Measurements from ENCODE around the gene GRIA3. TPM values are rescaled to one million over a fixed set of nuclear protein-coding genes. Genes with fewer than 3 reads are reported as not detected.

Gene GRIA3
- total and polyA plus RNA-seq, 5 donors from 2014 or later: not detected

DNA sequence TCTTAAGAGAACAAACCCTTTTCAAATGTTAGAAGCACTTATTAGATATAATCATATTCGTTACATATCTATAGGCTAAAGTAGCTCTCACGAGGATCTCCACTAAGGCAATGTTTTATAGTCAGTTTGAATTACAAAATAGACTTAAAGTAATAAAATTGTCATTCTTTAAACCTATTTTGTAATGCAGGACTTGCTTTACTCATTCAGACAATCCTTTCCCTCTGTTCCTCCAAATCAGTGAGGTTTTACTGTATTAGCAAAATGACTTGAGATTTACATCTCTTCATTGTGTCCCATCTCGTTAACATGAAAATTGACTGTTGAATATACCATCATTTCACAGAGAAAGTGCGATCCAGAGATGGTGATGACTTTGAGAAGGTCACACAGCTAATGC lies 284.4 kb downstream of the GRIA3 start:
- no peaks in the 10 kb centered on the region for H3K4me1 ChIP-seq (ENCODE audit: control insufficient read depth, insufficient read depth, low read length, poor library complexity, severe bottlenecking)
- no peak for DNase-seq
- no peak overlapping the region for H3K4me3 Mint-ChIP-seq
- H3K9me3 ChIP-seq (ENCODE audit: control insufficient read depth in 2 of 2, low read length in 2 of 2): no peaks in the 10 kb centered on the region
- H3K36me3 Mint-ChIP-seq: no peaks in the 10 kb centered on the region
- H3K36me3 ChIP-seq (ENCODE audit: control insufficient read depth, insufficient read depth, low read length): no peaks in the 10 kb centered on the region
- H3K9me3 Mint-ChIP-seq: peaks cover 0 to 3% (median 0%) of the 10 kb centered on the region in 7 donors
- no peak for ATAC-seq (ENCODE audit: low read depth in 2 of 2)
- no peak overlapping the region for H3K27ac ChIP-seq (ENCODE audit: insufficient read depth, low read length, poor library complexity, severe bottlenecking)
- H3K27me3 ChIP-seq (ENCODE audit: control insufficient read depth, insufficient read depth, low read length): no peaks in the 10 kb centered on the region
- no peaks in the 10 kb centered on the region for H3K4me1 Mint-ChIP-seq
- H3K4me3 ChIP-seq (ENCODE audit: low read depth, low read length): no peak overlapping the region
- H3K27ac Mint-ChIP-seq: no peak overlapping the region
- no peaks in the 10 kb centered on the region for H3K27me3 Mint-ChIP-seq

DNA sequence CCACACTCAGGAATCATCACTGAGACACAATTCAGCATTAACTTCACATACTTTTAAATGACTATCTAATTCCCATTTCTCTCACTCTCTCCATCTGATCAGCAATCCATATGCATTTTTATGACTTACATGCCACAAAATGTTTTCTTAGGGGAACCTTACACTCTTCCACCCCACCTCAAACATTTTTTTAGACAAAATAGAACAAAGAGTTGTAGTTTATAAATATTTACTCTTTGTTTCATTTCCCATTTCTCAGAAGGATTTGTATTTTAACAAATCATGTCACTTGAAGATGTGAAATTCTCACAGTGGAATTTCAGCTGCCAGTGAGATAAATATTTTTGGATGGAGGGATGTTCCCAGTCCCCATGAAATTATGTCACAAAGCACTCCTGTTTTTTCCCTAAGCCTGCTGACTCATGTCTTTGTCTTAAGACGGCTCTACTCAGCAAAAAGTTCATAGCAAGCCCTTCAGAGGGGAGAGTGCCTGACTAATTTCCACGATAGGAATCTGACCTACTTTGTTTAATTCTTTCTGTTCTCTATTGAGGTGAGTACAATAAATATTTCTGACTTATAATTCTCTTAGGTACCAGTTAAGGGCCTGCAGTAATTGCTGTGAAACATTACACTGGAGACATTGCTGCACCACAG lies 291.1 kb downstream of the GRIA3 start:
- Histone ChIP-seq H3K36me3 (ENCODE audit: control insufficient read depth, insufficient read depth, low read length) (no peaks in the 10 kb centered on the region), H3K9me3 (ENCODE audit: control insufficient read depth in 2 of 2, low read length in 2 of 2) (no peaks in the 10 kb centered on the region), H3K27ac (ENCODE audit: insufficient read depth, low read length, poor library complexity, severe bottlenecking) (no peak overlapping the region), H3K27me3 (ENCODE audit: control insufficient read depth, insufficient read depth, low read length) (no peaks in the 10 kb centered on the region), H3K4me3 (ENCODE audit: low read depth, low read length) (no peak overlapping the region), H3K4me1 (ENCODE audit: control insufficient read depth, insufficient read depth, low read length, poor library complexity, severe bottlenecking) (no peaks in the 10 kb centered on the region)
- no peak overlapping the region for H3K4me3 Mint-ChIP-seq
- no peak overlapping the region for H3K27ac Mint-ChIP-seq
- H3K36me3 Mint-ChIP-seq: no peaks in the 10 kb centered on the region
- H3K4me1 Mint-ChIP-seq: no peaks in the 10 kb centered on the region
- peaks cover 0 to 2% (median 0%) of the 10 kb centered on the region in 7 donors for H3K9me3 Mint-ChIP-seq
- no peak for DNase-seq
- H3K27me3 Mint-ChIP-seq: no peaks in the 10 kb centered on the region
- ATAC-seq (ENCODE audit: low read depth in 2 of 2): no peak

DNA sequence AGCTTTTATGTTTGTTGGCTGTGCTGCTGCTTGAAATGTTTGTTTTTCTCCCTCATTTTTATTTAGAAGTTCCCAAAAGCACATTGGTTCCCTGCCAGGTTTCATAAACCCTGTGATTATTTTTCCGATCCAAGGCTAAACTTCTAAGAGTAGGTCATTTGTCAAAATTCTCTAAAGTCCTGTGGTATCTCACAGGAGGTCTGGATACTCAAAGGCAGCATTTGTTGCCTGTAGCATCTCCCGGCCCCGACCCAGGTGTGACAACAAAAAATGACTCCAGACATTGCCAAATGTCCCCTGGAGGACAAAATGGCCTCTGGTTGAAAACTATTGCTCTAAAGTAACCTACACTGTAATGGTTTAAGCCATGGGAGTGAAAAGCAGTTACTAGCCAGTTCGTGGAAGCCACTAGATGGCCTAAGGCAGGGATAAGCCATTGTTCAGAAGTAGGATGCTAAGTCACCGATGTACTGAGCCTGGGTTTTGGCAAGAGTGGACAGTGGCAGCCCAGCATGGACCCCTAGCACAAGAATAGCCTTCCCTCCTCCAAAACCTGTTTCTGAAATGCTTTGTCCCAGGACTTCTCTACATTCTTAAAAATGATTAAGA lies 292.6 kb downstream of the GRIA3 start:
- Histone ChIP-seq H3K4me1 (ENCODE audit: control insufficient read depth, insufficient read depth, low read length, poor library complexity, severe bottlenecking) (no peaks in the 10 kb centered on the region), H3K27ac (ENCODE audit: insufficient read depth, low read length, poor library complexity, severe bottlenecking) (no peak overlapping the region), H3K4me3 (ENCODE audit: low read depth, low read length) (no peak overlapping the region), H3K36me3 (ENCODE audit: control insufficient read depth, insufficient read depth, low read length) (no peaks in the 10 kb centered on the region), H3K27me3 (ENCODE audit: control insufficient read depth, insufficient read depth, low read length) (no peaks in the 10 kb centered on the region), H3K9me3 (ENCODE audit: control insufficient read depth in 2 of 2, low read length in 2 of 2) (no peaks in the 10 kb centered on the region)
- no peak for DNase-seq
- Mint-ChIP-seq H3K9me3 (no peaks in the 10 kb centered on the region), H3K4me1 (no peaks in the 10 kb centered on the region), H3K27ac (no peak overlapping the region), H3K4me3 (no peak overlapping the region), H3K27me3 (no peaks in the 10 kb centered on the region), H3K36me3 (no peaks in the 10 kb centered on the region)
- ATAC-seq (ENCODE audit: low read depth in 2 of 2): no peak

DNA sequence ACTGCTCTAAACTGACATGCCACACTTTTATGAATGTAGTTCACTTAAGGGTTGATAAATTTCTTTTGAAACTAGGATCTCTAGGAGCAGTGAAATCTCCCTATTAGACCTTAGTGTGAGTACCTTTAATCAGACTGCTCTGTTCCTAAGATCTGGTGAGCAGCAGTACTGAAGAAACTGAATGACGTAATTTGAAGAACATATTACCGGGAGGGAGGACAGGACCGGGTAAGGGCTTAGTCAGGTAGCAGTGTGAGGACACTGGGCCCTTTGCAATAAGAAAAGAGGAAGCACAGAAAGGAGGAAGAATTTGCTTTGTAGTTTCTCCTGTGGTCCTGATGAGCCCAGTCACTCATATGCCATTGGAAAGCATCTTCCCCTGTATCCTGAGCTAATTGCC lies 293.6 kb downstream of the GRIA3 start:
- ATAC-seq (ENCODE audit: low read depth in 2 of 2): no peak
- Mint-ChIP-seq H3K27me3 (no peaks in the 10 kb centered on the region), H3K27ac (no peak overlapping the region), H3K4me3 (no peak overlapping the region), H3K4me1 (no peaks in the 10 kb centered on the region), H3K9me3 (no peaks in the 10 kb centered on the region), H3K36me3 (no peaks in the 10 kb centered on the region)
- Histone ChIP-seq H3K36me3 (ENCODE audit: control insufficient read depth, insufficient read depth, low read length) (no peaks in the 10 kb centered on the region), H3K4me1 (ENCODE audit: control insufficient read depth, insufficient read depth, low read length, poor library complexity, severe bottlenecking) (no peaks in the 10 kb centered on the region), H3K27me3 (ENCODE audit: control insufficient read depth, insufficient read depth, low read length) (no peaks in the 10 kb centered on the region), H3K9me3 (ENCODE audit: control insufficient read depth in 2 of 2, low read length in 2 of 2) (no peaks in the 10 kb centered on the region), H3K27ac (ENCODE audit: insufficient read depth, low read length, poor library complexity, severe bottlenecking) (no peak overlapping the region), H3K4me3 (ENCODE audit: low read depth, low read length) (no peak overlapping the region)
- DNase-seq: no peak

GRCh38 chrX:123481913-123482851 lies 298.1 kb downstream of the GRIA3 start:
- Mint-ChIP-seq H3K4me1 (no peaks in the 10 kb centered on the region), H3K27me3 (no peaks in the 10 kb centered on the region), H3K27ac (no peak overlapping the region), H3K36me3 (no peaks in the 10 kb centered on the region), H3K4me3 (no peak overlapping the region), H3K9me3 (no peaks in the 10 kb centered on the region)
- Histone ChIP-seq H3K27ac (ENCODE audit: insufficient read depth, low read length, poor library complexity, severe bottlenecking) (no peak overlapping the region), H3K9me3 (ENCODE audit: control insufficient read depth in 2 of 2, low read length in 2 of 2) (no peaks in the 10 kb centered on the region), H3K36me3 (ENCODE audit: control insufficient read depth, insufficient read depth, low read length) (no peaks in the 10 kb centered on the region), H3K4me1 (ENCODE audit: control insufficient read depth, insufficient read depth, low read length, poor library complexity, severe bottlenecking) (no peaks in the 10 kb centered on the region), H3K4me3 (ENCODE audit: low read depth, low read length) (no peak overlapping the region), H3K27me3 (ENCODE audit: control insufficient read depth, insufficient read depth, low read length) (no peaks in the 10 kb centered on the region)
- ATAC-seq (ENCODE audit: low read depth in 2 of 2): no peak
- DNase-seq: no peak

- no peaks in the 10 kb centered on the region for H3K4me1 ChIP-seq (ENCODE audit: control insufficient read depth, insufficient read depth, low read length, poor library complexity, severe bottlenecking)
- H3K9me3 Mint-ChIP-seq: peaks cover 0 to 4% (median 0%) of the 10 kb centered on the region in 7 donors
- H3K27me3 Mint-ChIP-seq: no peaks in the 10 kb centered on the region
- H3K9me3 ChIP-seq (ENCODE audit: control insufficient read depth in 2 of 2, low read length in 2 of 2): no peaks in the 10 kb centered on the region
- ATAC-seq (ENCODE audit: low read depth in 2 of 2): no peak
- H3K4me1 Mint-ChIP-seq: no peaks in the 10 kb centered on the region
- no peak overlapping the region for H3K27ac ChIP-seq (ENCODE audit: insufficient read depth, low read length, poor library complexity, severe bottlenecking)
- no peaks in the 10 kb centered on the region for H3K27me3 ChIP-seq (ENCODE audit: control insufficient read depth, insufficient read depth, low read length)
- no peak overlapping the region for H3K4me3 ChIP-seq (ENCODE audit: low read depth, low read length)
- H3K36me3 Mint-ChIP-seq: no peaks in the 10 kb centered on the region
- no peak for DNase-seq
- H3K27ac Mint-ChIP-seq: no peak overlapping the region
- no peaks in the 10 kb centered on the region for H3K36me3 ChIP-seq (ENCODE audit: control insufficient read depth, insufficient read depth, low read length)
- H3K4me3 Mint-ChIP-seq: no peak overlapping the region
Measured at GRCh38 chrX:123486297-123486696, 302.2 kb downstream of the GRIA3 start.

- ATAC-seq (ENCODE audit: low read depth in 2 of 2): no peak
- peaks cover 0 to 4% (median 0%) of the 10 kb centered on the region in 7 donors for H3K9me3 Mint-ChIP-seq
- H3K4me3 ChIP-seq (ENCODE audit: low read depth, low read length): no peak overlapping the region
- no peaks in the 10 kb centered on the region for H3K36me3 ChIP-seq (ENCODE audit: control insufficient read depth, insufficient read depth, low read length)
- no peaks in the 10 kb centered on the region for H3K27me3 Mint-ChIP-seq
- H3K9me3 ChIP-seq (ENCODE audit: control insufficient read depth in 2 of 2, low read length in 2 of 2): no peaks in the 10 kb centered on the region
- H3K4me1 Mint-ChIP-seq: no peaks in the 10 kb centered on the region
- H3K27ac Mint-ChIP-seq: no peak overlapping the region
- no peak overlapping the region for H3K27ac ChIP-seq (ENCODE audit: insufficient read depth, low read length, poor library complexity, severe bottlenecking)
- H3K4me1 ChIP-seq (ENCODE audit: control insufficient read depth, insufficient read depth, low read length, poor library complexity, severe bottlenecking): no peaks in the 10 kb centered on the region
- H3K27me3 ChIP-seq (ENCODE audit: control insufficient read depth, insufficient read depth, low read length): no peaks in the 10 kb centered on the region
- DNase-seq: no peak
- no peaks in the 10 kb centered on the region for H3K36me3 Mint-ChIP-seq
- H3K4me3 Mint-ChIP-seq: no peak overlapping the region
Measured at GRCh38 chrX:123487236-123487635, 303.2 kb downstream of the GRIA3 start.

Measured in CD4-positive, CD25-positive, alpha-beta regulatory T cell (primary cell).